KMS-11 (cell line): ENCODE data around the gene SYT7.

Experiments
- H2AFZ ChIP-seq: fragments of 200-600 bp; sonication (generic); 2 replicates; pipeline ENCODE4 v1.6.1; 2016; ENCODE audit warnings: antibody characterized with exemption, mixed run types, low read depth
- H3K27ac ChIP-seq: fragments of 200-600 bp; sonication (generic); 2 replicates; pipeline ENCODE4 v1.6.1; 2016; ENCODE audit warnings: mild to moderate bottlenecking, mixed run types
- H3K27me3 ChIP-seq: fragments of 200-600 bp; sonication (generic); 2 replicates; pipeline ENCODE4 v1.6.1; 2017; ENCODE audit warnings: mild to moderate bottlenecking, low read depth, mixed run types, moderate library complexity; ENCODE audit not compliant: insufficient read depth
- H3K36me3 ChIP-seq: fragments of 200-600 bp; sonication (generic); 2 replicates; pipeline ENCODE4 v1.6.1; 2017; ENCODE audit warnings: mild to moderate bottlenecking, mixed run types; ENCODE audit not compliant: insufficient read depth
- H3K4me1 ChIP-seq: fragments of 200-600 bp; sonication (generic); 2 replicates; pipeline ENCODE4 v1.6.1; 2016; ENCODE audit warnings: mild to moderate bottlenecking, low read depth, mixed run types; ENCODE audit not compliant: poor library complexity, severe bottlenecking
- H3K4me2 ChIP-seq: fragments of 200-600 bp; sonication (generic); 2 replicates; pipeline ENCODE4 v1.7.0; 2016; ENCODE audit warnings: mild to moderate bottlenecking, mixed run types
- H3K4me3 ChIP-seq: fragments of 200-600 bp; sonication (generic); IDR thresholded peaks from 2 replicates; pipeline ENCODE4 v1.6.1; 2017; ENCODE audit warnings: low read depth, low read length, mixed read lengths; ENCODE audit not compliant: insufficient read depth
- H3K79me2 ChIP-seq: fragments of 200-600 bp; sonication (generic); 2 replicates; pipeline ENCODE4 v1.6.1; 2016; ENCODE audit warnings: low read depth, mixed run types; ENCODE audit not compliant: insufficient read depth
- H3K9ac ChIP-seq: fragments of 200-600 bp; sonication (generic); 2 replicates; pipeline ENCODE4 v1.6.1; 2016; ENCODE audit warnings: mild to moderate bottlenecking, mixed run types
- H4K20me1 ChIP-seq: fragments of 200-600 bp; sonication (generic); 2 replicates; pipeline ENCODE4 v1.6.1; 2016; ENCODE audit warnings: mild to moderate bottlenecking, mixed run types; ENCODE audit not compliant: insufficient read depth
- TF ChIP-seq, protein P1 (sequence below): fragments of 200-600 bp; sonication (generic); conservative IDR thresholded peaks from 2 replicates; pipeline ENCODE4 v1.6.1; 2017; ENCODE audit warnings: low read depth, mild to moderate bottlenecking, antibody characterized with exemption, low read length, moderate library complexity, mixed read lengths

SYT7 gene

GRCh38 chr11:61543606-61544306, 37.1 kb downstream of the SYT7 start:
- Histone ChIP-seq H3K36me3 (no peaks in the 10 kb centered on the region), H3K4me2 (no peak overlapping the region), H2AFZ (no peak overlapping the region)

GRCh38 chr11:61542705-61543104, 38.2 kb downstream of the SYT7 start:
- H3K9ac ChIP-seq = no peak overlapping the region
- H3K4me1 ChIP-seq = no peaks in the 10 kb centered on the region
- no peaks in the 10 kb centered on the region for H3K36me3 ChIP-seq
- H3K27ac ChIP-seq = no peak overlapping the region
- no peaks in the 10 kb centered on the region for H3K79me2 ChIP-seq
- no peak overlapping the region for H2AFZ ChIP-seq
- no peaks in the 10 kb centered on the region for H4K20me1 ChIP-seq
- no peak overlapping the region for H3K4me3 ChIP-seq
- no peak overlapping the region for H3K4me2 ChIP-seq
- TF ChIP-seq, protein P1, sequence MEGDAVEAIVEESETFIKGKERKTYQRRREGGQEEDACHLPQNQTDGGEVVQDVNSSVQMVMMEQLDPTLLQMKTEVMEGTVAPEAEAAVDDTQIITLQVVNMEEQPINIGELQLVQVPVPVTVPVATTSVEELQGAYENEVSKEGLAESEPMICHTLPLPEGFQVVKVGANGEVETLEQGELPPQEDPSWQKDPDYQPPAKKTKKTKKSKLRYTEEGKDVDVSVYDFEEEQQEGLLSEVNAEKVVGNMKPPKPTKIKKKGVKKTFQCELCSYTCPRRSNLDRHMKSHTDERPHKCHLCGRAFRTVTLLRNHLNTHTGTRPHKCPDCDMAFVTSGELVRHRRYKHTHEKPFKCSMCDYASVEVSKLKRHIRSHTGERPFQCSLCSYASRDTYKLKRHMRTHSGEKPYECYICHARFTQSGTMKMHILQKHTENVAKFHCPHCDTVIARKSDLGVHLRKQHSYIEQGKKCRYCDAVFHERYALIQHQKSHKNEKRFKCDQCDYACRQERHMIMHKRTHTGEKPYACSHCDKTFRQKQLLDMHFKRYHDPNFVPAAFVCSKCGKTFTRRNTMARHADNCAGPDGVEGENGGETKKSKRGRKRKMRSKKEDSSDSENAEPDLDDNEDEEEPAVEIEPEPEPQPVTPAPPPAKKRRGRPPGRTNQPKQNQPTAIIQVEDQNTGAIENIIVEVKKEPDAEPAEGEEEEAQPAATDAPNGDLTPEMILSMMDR = no peak
- H3K27me3 ChIP-seq = peaks cover 76% of the 10 kb centered on the region

More at GRCh38 chr11:61543606-61544306, 37.1 kb downstream of the SYT7 start:
- Histone ChIP-seq H3K4me1 (no peaks in the 10 kb centered on the region), H4K20me1 (no peaks in the 10 kb centered on the region), H3K27me3 (peaks cover 78% of the 10 kb centered on the region), H3K4me3 (no peak overlapping the region), H3K9ac (no peak overlapping the region), H3K79me2 (no peaks in the 10 kb centered on the region), H3K27ac (no peak overlapping the region)
- TF ChIP-seq, protein P1 = no peak

- Histone ChIP-seq H3K27ac (no peak overlapping the region), H3K4me3 (no peak overlapping the region), H3K27me3 (peaks cover 82% of the 10 kb centered on the region), H3K9ac (no peak overlapping the region), H3K4me2 (no peak overlapping the region), H3K4me1 (no peaks in the 10 kb centered on the region), H3K36me3 (no peaks in the 10 kb centered on the region), H2AFZ (no peak overlapping the region), H3K79me2 (no peaks in the 10 kb centered on the region), H4K20me1 (no peaks in the 10 kb centered on the region)
- TF ChIP-seq, protein P1 = no peak
These were observed 38.8 kb downstream of the SYT7 start for GRCh38 chr11:61542024-61542461.

DNA sequence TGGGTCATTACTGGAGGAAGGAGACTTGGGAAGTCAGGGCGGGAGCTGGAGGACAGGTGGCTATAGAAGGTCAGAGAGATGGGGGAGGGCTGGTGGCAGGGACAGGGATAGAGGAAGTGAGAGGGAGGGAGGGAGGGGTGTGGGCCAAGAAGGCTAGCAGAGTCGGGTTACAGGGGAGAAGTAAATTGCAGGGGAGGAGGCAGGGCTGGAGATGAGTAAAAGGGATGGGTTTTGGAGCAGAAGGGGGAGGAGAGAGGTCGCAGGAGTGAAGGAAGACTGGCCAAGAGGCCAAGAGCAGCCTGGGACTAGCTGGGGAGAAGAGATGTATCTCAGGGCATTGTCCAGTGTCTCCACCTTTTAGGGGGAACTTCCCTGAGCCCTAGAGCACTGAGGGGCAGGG, 39.3 kb downstream of the SYT7 start:
- no peaks in the 10 kb centered on the region for H4K20me1 ChIP-seq
- no peaks in the 10 kb centered on the region for H3K36me3 ChIP-seq
- H3K4me2 ChIP-seq = no peak overlapping the region
- TF ChIP-seq, protein P1 = no peak
- no peak overlapping the region for H3K4me3 ChIP-seq
- H3K4me1 ChIP-seq = no peaks in the 10 kb centered on the region
- H3K27ac ChIP-seq = no peak overlapping the region
- peaks cover 87% of the 10 kb centered on the region for H3K27me3 ChIP-seq
- H2AFZ ChIP-seq = no peak overlapping the region
- no peak overlapping the region for H3K9ac ChIP-seq
- H3K79me2 ChIP-seq = no peaks in the 10 kb centered on the region
